Liver (tissue), 9 donors: Measurements from ENCODE around the gene CACNA1C. TPM values are rescaled to one million over a fixed set of nuclear protein-coding genes. Genes with fewer than 3 reads are reported as not detected.
A peak's percentile ranks its signal among the peaks of the same experiment; 100 is the strongest.

ENCODE experiments used
- DNase-seq: peaks from one replicate; pipeline ENCODE4 v3.0.0-alpha.2; 2017; ENCODE audit warnings: low spot score
- H3K27ac ChIP-seq, 2 donors: one replicate each; pipeline ENCODE4 v1.7.0; 2013; ENCODE audit warnings: inconsistent platforms in 2 of 2, low read length in 2 of 2, control low read depth in 1 of 2, low read depth in 1 of 2, mild to moderate bottlenecking in 1 of 2
- H3K27me3 ChIP-seq, 4 donors: one replicate each; pipeline versions ENCODE4 v1.6.1 to v1.7.0; 2013; ENCODE audit warnings: low read length in 3 of 4, inconsistent platforms in 1 of 4, mild to moderate bottlenecking in 1 of 4, moderate library complexity in 1 of 4; ENCODE audit not compliant: control insufficient read depth in 4 of 4, insufficient read depth in 4 of 4
- H3K36me3 ChIP-seq, 4 donors: one replicate each; pipeline versions ENCODE4 v1.6.1 to v1.7.0; 2013; ENCODE audit warnings: low read length in 3 of 4, mild to moderate bottlenecking in 3 of 4, low read depth in 1 of 4, moderate library complexity in 1 of 4; ENCODE audit not compliant: control insufficient read depth in 4 of 4, insufficient read depth in 3 of 4
- H3K4me1 ChIP-seq, 4 donors: one replicate each; pipeline versions ENCODE4 v1.6.1 to v1.7.0; 2013; ENCODE audit warnings: low read length in 3 of 4, mild to moderate bottlenecking in 3 of 4, moderate library complexity in 1 of 4; ENCODE audit not compliant: control insufficient read depth in 4 of 4, insufficient read depth in 4 of 4
- H3K4me3 ChIP-seq, 3 donors: one replicate each; pipeline versions ENCODE4 v1.6.1 to v1.7.0; 2013; ENCODE audit warnings: low read length in 3 of 3, control low read depth in 1 of 3, low read depth in 1 of 3, mild to moderate bottlenecking in 1 of 3
- H3K9ac ChIP-seq, 2 donors: one replicate each; pipeline ENCODE4 v1.7.0; 2013; ENCODE audit warnings: low read length in 2 of 2, mild to moderate bottlenecking in 2 of 2, moderate library complexity in 2 of 2, control low read depth in 1 of 2, low read depth in 1 of 2
- H3K9me3 ChIP-seq, 4 donors: one replicate each; pipeline versions ENCODE4 v1.6.1 to v1.7.0; 2013; ENCODE audit warnings: low read length in 3 of 4; ENCODE audit not compliant: control insufficient read depth in 4 of 4
- ATF3 ChIP-seq: IDR thresholded peaks from 2 replicates; pipeline ENCODE4 v1.6.1; 2016; ENCODE audit warnings: antibody characterized with exemption
- CTCF ChIP-seq: fragments of 150-350 bp; IDR thresholded peaks from 2 replicates; pipeline ENCODE4 v1.5.1; 2017; ENCODE audit warnings: improper control_type of control experiment, low read depth, low read length; ENCODE audit not compliant: missing input control
- EGR1 ChIP-seq, 2 donors: IDR thresholded peaks; 2 replicates each; pipeline ENCODE4 v1.6.1; 2016 to 2018; ENCODE audit warnings: antibody characterized with exemption in 2 of 2, low read depth in 2 of 2
- FOXA1 ChIP-seq: IDR thresholded peaks from 2 replicates; pipeline ENCODE4 v1.6.1; 2016; ENCODE audit warnings: antibody characterized with exemption
- FOXA2 ChIP-seq: IDR thresholded peaks from 2 replicates; pipeline ENCODE4 v1.6.1; 2016; ENCODE audit warnings: antibody characterized with exemption
- GABPA ChIP-seq, 2 donors: IDR thresholded peaks in 1 of 2; conservative IDR thresholded peaks in 1 of 2; 2 replicates each; pipeline ENCODE4 v1.6.1; 2016; ENCODE audit warnings: antibody characterized with exemption in 2 of 2, mild to moderate bottlenecking in 1 of 2, moderate library complexity in 1 of 2
- HNF4A ChIP-seq, 2 donors: conservative IDR thresholded peaks; 2 replicates each; pipeline ENCODE4 v1.6.1; 2016; ENCODE audit warnings: antibody characterized with exemption in 2 of 2, mild to moderate bottlenecking in 2 of 2
- HNF4G ChIP-seq: IDR thresholded peaks from 2 replicates; pipeline ENCODE4 v1.6.1; 2016; ENCODE audit warnings: antibody characterized with exemption
- JUND ChIP-seq, 2 donors: IDR thresholded peaks; 2 replicates each; pipeline ENCODE4 v1.6.1; 2016; ENCODE audit warnings: antibody characterized with exemption in 2 of 2
- MAX ChIP-seq: IDR thresholded peaks from 2 replicates; pipeline ENCODE4 v1.6.1; 2016; ENCODE audit warnings: antibody characterized with exemption
- NR2F2 ChIP-seq: IDR thresholded peaks from 2 replicates; pipeline ENCODE4 v1.6.1; 2016; ENCODE audit warnings: antibody characterized with exemption
- RXRA ChIP-seq, 2 donors: IDR thresholded peaks; 2 replicates each; pipeline ENCODE4 v1.6.1; 2017 to 2018; ENCODE audit warnings: antibody characterized with exemption in 2 of 2, mild to moderate bottlenecking in 1 of 2
- TAF1 ChIP-seq: conservative IDR thresholded peaks from 2 replicates; pipeline ENCODE4 v1.6.1; 2016; ENCODE audit warnings: antibody characterized with exemption, mild to moderate bottlenecking
- YY1 ChIP-seq: IDR thresholded peaks from 2 replicates; pipeline ENCODE4 v1.6.1; 2016; ENCODE audit warnings: antibody characterized with exemption, mild to moderate bottlenecking
- WGBS: extraction: QIAGEN DNeasy Blood & Tissue Kit; methylation state at CpG from one replicate; pipeline ENCODE4 v1.1.7; 2013; 5-methylcytosine and 5-hydroxymethylcytosine counted together
- polyA plus RNA-seq, 2 donors: library from polyadenylated mRNA; stranded (reverse) in 1 of 2; unstranded in 1 of 2; fragments of 200-250 nt in 1 of 2; fragments of >200 nt in 1 of 2; fragmentation: Nextera tagmentation in 1 of 2; extraction: Ambion mirVana in 1 of 2; gene quantifications; one replicate each; pipeline versions ENCODE4 v1.2.1 to v1.2.3, GENCODE V29; 2013 to 2015
- total RNA-seq, 2 donors: library from RNA; depleted of rRNA; stranded (reverse); fragments of >200 nt; gene quantifications; one replicate each; pipeline ENCODE4 v1.2.3, GENCODE V29; 2014
- TF ChIP-seq, protein P1 (sequence below): IDR thresholded peaks from 2 replicates; pipeline ENCODE4 v1.6.1; 2016; ENCODE audit warnings: antibody characterized with exemption, mild to moderate bottlenecking
- donor health status: healthy.
- donor health status: healthy.
- donor health status: healthy.
- donor health status: healthy.
- donor health status: healthy.

The CACNA1C gene
- total and polyA plus RNA-seq, 4 donors: 0.23 to 1.9 (median 0.41) TPM

GRCh38 chr12:2285462-2285861 is 232.7 kb downstream of the CACNA1C start:
- H3K4me1 ChIP-seq: peaks cover 0 to 4% (median 0%) of the 10 kb centered on the region in 4 donors
- H3K9me3 ChIP-seq: no peaks in the 10 kb centered on the region
- TF ChIP-seq CTCF (no peak), JUND (IDR thresholded peaks at IDR 0.05) (no peak), HNF4A (conservative IDR thresholded peaks at IDR 0.05) (no peak), YY1 (no peak), HNF4G (no peak), GABPA (IDR thresholded peaks at IDR 0.05 in 1 of 2, conservative IDR thresholded peaks at IDR 0.05 in 1 of 2) (no peak), RXRA (IDR thresholded peaks at IDR 0.05) (no peak), TAF1 (no peak), FOXA2 (no peak), EGR1 (IDR thresholded peaks at IDR 0.05; ENCODE audit: low read depth in 2 of 2) (no peak), NR2F2 (no peak), MAX (no peak), FOXA1 (no peak)
- no peak overlapping the region for H3K9ac ChIP-seq
- peaks cover 0 to 3% (median 0%) of the 10 kb centered on the region in 4 donors for H3K27me3 ChIP-seq
- H3K27ac ChIP-seq: no peak overlapping the region
- H3K4me3 ChIP-seq: no peak overlapping the region
- WGBS: 92% methylated on average over 14 of the region's 14 CpGs
- no peak for DNase-seq
- H3K36me3 ChIP-seq: no peaks in the 10 kb centered on the region

DNA sequence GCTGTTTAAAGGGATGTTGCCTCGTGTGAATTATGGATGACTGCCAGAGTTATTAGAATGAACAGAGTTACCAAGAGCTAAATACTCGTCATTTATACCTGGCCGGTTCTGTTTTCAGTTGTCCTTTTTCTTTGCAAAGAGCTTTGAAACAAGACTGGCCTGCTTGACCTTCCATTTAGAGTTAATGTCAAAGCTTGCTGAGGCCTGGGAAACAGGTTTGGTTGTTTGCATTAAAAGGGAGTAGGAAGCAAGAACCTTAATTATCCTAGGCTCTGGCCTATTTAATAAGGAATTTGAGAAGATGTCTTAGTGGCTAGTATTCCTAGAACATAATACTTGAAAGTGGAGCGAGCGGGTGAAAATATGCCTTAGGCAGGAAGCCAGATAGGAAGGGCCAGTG is 233.3 kb downstream of the CACNA1C start:
- 86% methylated on average over 5 of the region's 5 CpGs for WGBS
- Histone ChIP-seq H3K9ac (no peak overlapping the region), H3K9me3 (no peaks in the 10 kb centered on the region), H3K27me3 (peaks cover 0 to 3% (median 0%) of the 10 kb centered on the region in 4 donors), H3K36me3 (no peaks in the 10 kb centered on the region), H3K27ac (no peak overlapping the region), H3K4me3 (no peak overlapping the region), H3K4me1 (peaks cover 0 to 4% (median 0%) of the 10 kb centered on the region in 4 donors)
- no peak for DNase-seq
- TF ChIP-seq FOXA1: no peak

GRCh38 chr12:2286461-2287131 is 233.8 kb downstream of the CACNA1C start:
- no peak overlapping the region for H3K9ac ChIP-seq
- H3K36me3 ChIP-seq: no peaks in the 10 kb centered on the region
- TF ChIP-seq YY1 (no peak), NR2F2 (peak; percentile 41)
- DNase-seq: no peak
- H3K27ac ChIP-seq: no peak overlapping the region
- peaks cover 0 to 3% (median 0%) of the 10 kb centered on the region in 4 donors for H3K27me3 ChIP-seq
- WGBS: 87% methylated on average over 9 of the region's 9 CpGs
- no peak overlapping the region for H3K4me3 ChIP-seq
- H3K9me3 ChIP-seq: no peaks in the 10 kb centered on the region
- H3K4me1 ChIP-seq: peaks cover 0 to 4% (median 0%) of the 10 kb centered on the region in 4 donors

DNA sequence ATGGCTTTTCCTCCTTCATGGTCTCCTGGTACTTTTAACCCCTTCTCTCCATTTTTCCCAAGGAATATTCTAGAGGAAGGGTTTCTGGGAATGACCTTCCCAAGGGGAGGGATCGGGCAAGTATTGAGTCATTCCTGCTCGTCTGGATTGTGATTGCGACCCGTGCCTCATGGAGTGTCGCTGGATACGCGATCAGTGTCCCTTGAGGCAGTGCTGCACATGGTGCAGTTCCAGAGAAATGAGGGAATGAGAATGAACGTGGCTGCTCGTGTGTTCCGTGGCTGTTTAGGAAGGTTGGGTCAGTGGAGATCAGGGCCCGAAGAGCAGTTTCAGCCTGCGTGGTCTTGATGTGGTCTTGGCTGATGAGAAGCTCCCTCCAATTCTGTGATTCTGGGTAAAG is 234.4 kb downstream of the CACNA1C start:
- WGBS: 85% methylated on average over 12 of the region's 12 CpGs
- H3K4me3 ChIP-seq: no peak overlapping the region
- peaks cover 0 to 4% (median 0%) of the 10 kb centered on the region in 4 donors for H3K4me1 ChIP-seq
- peaks cover 0 to 3% (median 0%) of the 10 kb centered on the region in 4 donors for H3K27me3 ChIP-seq
- no peak for DNase-seq
- no peaks in the 10 kb centered on the region for H3K36me3 ChIP-seq
- no peak overlapping the region for H3K9ac ChIP-seq
- H3K27ac ChIP-seq: no peak overlapping the region
- H3K9me3 ChIP-seq: no peaks in the 10 kb centered on the region
- TF ChIP-seq NR2F2: no peak
- no peak for TF ChIP-seq TAF1
- no peak for TF ChIP-seq FOXA2
- TF ChIP-seq, protein P1, sequence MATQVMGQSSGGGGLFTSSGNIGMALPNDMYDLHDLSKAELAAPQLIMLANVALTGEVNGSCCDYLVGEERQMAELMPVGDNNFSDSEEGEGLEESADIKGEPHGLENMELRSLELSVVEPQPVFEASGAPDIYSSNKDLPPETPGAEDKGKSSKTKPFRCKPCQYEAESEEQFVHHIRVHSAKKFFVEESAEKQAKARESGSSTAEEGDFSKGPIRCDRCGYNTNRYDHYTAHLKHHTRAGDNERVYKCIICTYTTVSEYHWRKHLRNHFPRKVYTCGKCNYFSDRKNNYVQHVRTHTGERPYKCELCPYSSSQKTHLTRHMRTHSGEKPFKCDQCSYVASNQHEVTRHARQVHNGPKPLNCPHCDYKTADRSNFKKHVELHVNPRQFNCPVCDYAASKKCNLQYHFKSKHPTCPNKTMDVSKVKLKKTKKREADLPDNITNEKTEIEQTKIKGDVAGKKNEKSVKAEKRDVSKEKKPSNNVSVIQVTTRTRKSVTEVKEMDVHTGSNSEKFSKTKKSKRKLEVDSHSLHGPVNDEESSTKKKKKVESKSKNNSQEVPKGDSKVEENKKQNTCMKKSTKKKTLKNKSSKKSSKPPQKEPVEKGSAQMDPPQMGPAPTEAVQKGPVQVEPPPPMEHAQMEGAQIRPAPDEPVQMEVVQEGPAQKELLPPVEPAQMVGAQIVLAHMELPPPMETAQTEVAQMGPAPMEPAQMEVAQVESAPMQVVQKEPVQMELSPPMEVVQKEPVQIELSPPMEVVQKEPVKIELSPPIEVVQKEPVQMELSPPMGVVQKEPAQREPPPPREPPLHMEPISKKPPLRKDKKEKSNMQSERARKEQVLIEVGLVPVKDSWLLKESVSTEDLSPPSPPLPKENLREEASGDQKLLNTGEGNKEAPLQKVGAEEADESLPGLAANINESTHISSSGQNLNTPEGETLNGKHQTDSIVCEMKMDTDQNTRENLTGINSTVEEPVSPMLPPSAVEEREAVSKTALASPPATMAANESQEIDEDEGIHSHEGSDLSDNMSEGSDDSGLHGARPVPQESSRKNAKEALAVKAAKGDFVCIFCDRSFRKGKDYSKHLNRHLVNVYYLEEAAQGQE: no peak
- TF ChIP-seq ATF3: no peak
- TF ChIP-seq MAX: no peak
- no peak for TF ChIP-seq RXRA (IDR thresholded peaks at IDR 0.05)
